PFSK-1 (cell line): ENCODE results near the gene PPARA.

Source experiments
- FOXP2 ChIP-seq: optimal IDR thresholded peaks from 2 replicates; pipeline ENCODE3; 2011; ENCODE audit warnings: borderline replicate concordance, control low read depth, inconsistent platforms; ENCODE audit not compliant: insufficient read depth; ENCODE audit errors: extremely low read length, extremely low read depth
- POLR2AphosphoS5 ChIP-seq: IDR thresholded peaks from 2 replicates; pipeline ENCODE4 v1.6.1; 2012; ENCODE audit warnings: low read depth, mild to moderate bottlenecking, control low read depth, low read length, moderate library complexity
- SIN3A ChIP-seq: IDR thresholded peaks from 2 replicates; pipeline ENCODE4 v1.6.1; 2012; ENCODE audit warnings: mild to moderate bottlenecking, low read length, moderate library complexity, borderline replicate concordance; ENCODE audit not compliant: insufficient read depth
- TAF1 ChIP-seq: IDR thresholded peaks from 2 replicates; pipeline ENCODE4 v1.6.1; 2012; ENCODE audit warnings: low read length, control low read depth, borderline replicate concordance; ENCODE audit not compliant: insufficient read depth
- TF ChIP-seq, protein P1 (sequence below), 2 experiments: IDR thresholded peaks; 2 replicates each; pipeline versions ENCODE4 v1.6.1 to v1.8.0; 2011 to 2012; ENCODE audit warnings: low read depth in 2 of 2, low read length in 2 of 2, control low read depth in 1 of 2, inconsistent platforms in 1 of 2, mild to moderate bottlenecking in 1 of 2, moderate library complexity in 1 of 2; ENCODE audit not compliant: insufficient read depth in 1 of 2

PPARA gene

DNA sequence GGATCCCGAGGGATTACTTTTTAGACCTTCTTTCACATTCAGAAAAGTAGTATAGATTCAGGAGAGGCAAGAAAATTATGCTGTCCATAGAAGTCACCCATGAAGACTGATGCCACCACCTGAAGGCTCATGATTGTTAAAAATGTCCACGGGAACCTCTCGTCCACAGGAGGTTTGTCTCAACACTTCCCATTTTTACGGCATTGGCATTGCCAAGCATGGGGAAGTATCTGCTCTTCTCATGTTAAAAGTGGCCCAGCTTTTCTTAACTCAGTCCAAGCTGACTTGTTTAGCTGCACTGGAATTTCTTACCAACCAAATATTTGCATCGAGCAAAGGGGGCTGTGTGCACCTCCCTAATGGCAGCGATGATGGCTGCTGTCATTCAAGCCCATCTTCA is 90.2 kb downstream of the PPARA start:
- no peak for TF ChIP-seq FOXP2
- no peak for TF ChIP-seq TAF1

- TF ChIP-seq FOXP2 (no peak), SIN3A (no peak), TAF1 (no peak), POLR2AphosphoS5 (no peak)
- TF ChIP-seq, protein P1, sequence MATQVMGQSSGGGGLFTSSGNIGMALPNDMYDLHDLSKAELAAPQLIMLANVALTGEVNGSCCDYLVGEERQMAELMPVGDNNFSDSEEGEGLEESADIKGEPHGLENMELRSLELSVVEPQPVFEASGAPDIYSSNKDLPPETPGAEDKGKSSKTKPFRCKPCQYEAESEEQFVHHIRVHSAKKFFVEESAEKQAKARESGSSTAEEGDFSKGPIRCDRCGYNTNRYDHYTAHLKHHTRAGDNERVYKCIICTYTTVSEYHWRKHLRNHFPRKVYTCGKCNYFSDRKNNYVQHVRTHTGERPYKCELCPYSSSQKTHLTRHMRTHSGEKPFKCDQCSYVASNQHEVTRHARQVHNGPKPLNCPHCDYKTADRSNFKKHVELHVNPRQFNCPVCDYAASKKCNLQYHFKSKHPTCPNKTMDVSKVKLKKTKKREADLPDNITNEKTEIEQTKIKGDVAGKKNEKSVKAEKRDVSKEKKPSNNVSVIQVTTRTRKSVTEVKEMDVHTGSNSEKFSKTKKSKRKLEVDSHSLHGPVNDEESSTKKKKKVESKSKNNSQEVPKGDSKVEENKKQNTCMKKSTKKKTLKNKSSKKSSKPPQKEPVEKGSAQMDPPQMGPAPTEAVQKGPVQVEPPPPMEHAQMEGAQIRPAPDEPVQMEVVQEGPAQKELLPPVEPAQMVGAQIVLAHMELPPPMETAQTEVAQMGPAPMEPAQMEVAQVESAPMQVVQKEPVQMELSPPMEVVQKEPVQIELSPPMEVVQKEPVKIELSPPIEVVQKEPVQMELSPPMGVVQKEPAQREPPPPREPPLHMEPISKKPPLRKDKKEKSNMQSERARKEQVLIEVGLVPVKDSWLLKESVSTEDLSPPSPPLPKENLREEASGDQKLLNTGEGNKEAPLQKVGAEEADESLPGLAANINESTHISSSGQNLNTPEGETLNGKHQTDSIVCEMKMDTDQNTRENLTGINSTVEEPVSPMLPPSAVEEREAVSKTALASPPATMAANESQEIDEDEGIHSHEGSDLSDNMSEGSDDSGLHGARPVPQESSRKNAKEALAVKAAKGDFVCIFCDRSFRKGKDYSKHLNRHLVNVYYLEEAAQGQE (IDR thresholded peaks at IDR 0.05; ENCODE audit: insufficient read depth in 1 of 2, low read depth in 2 of 2, low read length in 2 of 2): no peak
These were observed 90.6 kb downstream of the PPARA start for GRCh38 chr22:46240907-46241306.

GRCh38 chr22:46241396-46242007 is 91.2 kb downstream of the PPARA start:
- TF ChIP-seq TAF1 (no peak), FOXP2 (no peak), SIN3A (no peak), POLR2AphosphoS5 (no peak)
- TF ChIP-seq, protein P1 (IDR thresholded peaks at IDR 0.05; ENCODE audit: insufficient read depth in 1 of 2, low read depth in 2 of 2, low read length in 2 of 2): no peak

- no peak for TF ChIP-seq SIN3A
These were observed 91.8 kb downstream of the PPARA start for GRCh38 chr22:46242076-46242475.

GRCh38 chr22:46244771-46245170 is 94.4 kb downstream of the PPARA start:
- TF ChIP-seq, protein P1 (IDR thresholded peaks at IDR 0.05; ENCODE audit: insufficient read depth in 1 of 2, low read depth in 2 of 2, low read length in 2 of 2): no peak
- no peak for TF ChIP-seq SIN3A
- TF ChIP-seq FOXP2: no peak

DNA sequence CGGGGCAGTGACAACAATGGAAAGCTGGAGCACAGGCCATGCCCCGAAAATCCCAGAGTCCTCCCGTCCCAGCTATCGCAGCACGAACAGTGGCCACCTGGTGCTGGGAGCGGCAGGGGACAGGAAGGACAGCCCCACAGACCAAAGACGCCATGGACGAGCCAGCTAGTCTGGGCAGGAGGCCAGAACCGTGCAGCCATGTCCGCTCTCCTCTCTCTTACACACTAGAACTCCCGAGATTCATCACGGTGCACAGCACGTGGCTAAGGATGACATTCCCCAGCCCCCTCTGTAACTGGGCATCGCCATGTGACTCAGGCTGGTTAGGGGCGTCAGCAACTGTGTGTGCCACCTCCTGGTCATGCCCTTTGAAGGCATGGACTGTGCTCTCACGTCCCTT is 95.2 kb downstream of the PPARA start:
- TF ChIP-seq, protein P1 (IDR thresholded peaks at IDR 0.05; ENCODE audit: insufficient read depth in 1 of 2, low read depth in 2 of 2, low read length in 2 of 2): no peak
- TF ChIP-seq FOXP2: no peak
- no peak for TF ChIP-seq SIN3A
- TF ChIP-seq TAF1: no peak
- no peak for TF ChIP-seq POLR2AphosphoS5
